Keratinocyte (primary cell): ENCODE results near the gene THNSL1. TPM values are rescaled to one million over a fixed set of nuclear protein-coding genes. Genes with fewer than 3 reads are reported as not detected.

Experiments
- DNase-seq: peaks from one replicate; pipeline ENCODE4 v3.0.0-alpha.2; 2011; ENCODE audit warnings: low read depth, missing footprints, low spot score
- FAIRE-seq: peaks from 2 replicates; lab custom pipeline; 2011; peaks lifted over from hg19 to GRCh38; lab: Jason Lieb, UNC
- H2AFZ ChIP-seq: 2 replicates; pipeline ENCODE4 v1.6.0; 2012; ENCODE audit warnings: low read length, control low read depth, inconsistent platforms; ENCODE audit not compliant: control insufficient read depth
- H3K27ac ChIP-seq: 2 replicates; pipeline ENCODE4 v1.5.1; 2011; ENCODE audit warnings: low read length; ENCODE audit not compliant: control insufficient read depth, insufficient read depth
- H3K27me3 ChIP-seq: 3 replicates; pipeline ENCODE4 v1.6.0; 2011; ENCODE audit warnings: low read length; ENCODE audit not compliant: control insufficient read depth, insufficient read depth; ENCODE audit errors: extremely low read depth
- H3K36me3 ChIP-seq, 2 experiments: 2 replicates in 1 of 2; 3 replicates in 1 of 2; pipeline ENCODE4 v1.5.1; 2011; ENCODE audit warnings: low read length in 2 of 2, mild to moderate bottlenecking in 1 of 2; ENCODE audit not compliant: control insufficient read depth in 2 of 2, insufficient read depth in 2 of 2; ENCODE audit errors: extremely low read depth in 1 of 2
- H3K4me1 ChIP-seq: 3 replicates; pipeline ENCODE4 v1.5.1; 2011; ENCODE audit warnings: low read length; ENCODE audit not compliant: control insufficient read depth, insufficient read depth; ENCODE audit errors: extremely low read depth
- H3K4me2 ChIP-seq: 3 replicates; pipeline ENCODE4 v1.6.0; 2011; ENCODE audit warnings: low read depth, low read length; ENCODE audit not compliant: control insufficient read depth, insufficient read depth; ENCODE audit errors: extremely low read depth
- H3K4me3 ChIP-seq, 3 experiments: fragments of 200-600 bp in 1 of 3; sonication (generic) in 1 of 3; 2 replicates in 2 of 3; 3 replicates in 1 of 3; pipeline ENCODE4 v1.5.1; 2011 to 2016; ENCODE audit warnings: low read length in 3 of 3, mild to moderate bottlenecking in 3 of 3, control low read depth in 2 of 3, inconsistent platforms in 1 of 3, low read depth in 1 of 3, mixed read lengths in 1 of 3, mixed run types in 1 of 3, moderate library complexity in 1 of 3; ENCODE audit not compliant: control insufficient read depth in 2 of 3, insufficient read depth in 2 of 3; ENCODE audit errors: extremely low read depth in 1 of 3
- H3K79me2 ChIP-seq: 2 replicates; pipeline ENCODE4 v1.6.0; 2012; ENCODE audit warnings: low read length; ENCODE audit not compliant: control insufficient read depth, insufficient read depth
- H3K9ac ChIP-seq: 3 replicates; pipeline ENCODE4 v1.6.0; 2011; ENCODE audit warnings: low read length; ENCODE audit not compliant: control insufficient read depth, insufficient read depth; ENCODE audit errors: extremely low read depth
- H3K9me1 ChIP-seq: 3 replicates; pipeline ENCODE4 v1.6.0; 2011; ENCODE audit warnings: low read length; ENCODE audit not compliant: control insufficient read depth, insufficient read depth; ENCODE audit errors: extremely low read depth
- H3K9me3 ChIP-seq: 2 replicates; pipeline ENCODE4 v1.5.1; 2012; ENCODE audit warnings: low read depth, low read length; ENCODE audit not compliant: control insufficient read depth
- H4K20me1 ChIP-seq: 3 replicates; pipeline ENCODE4 v1.6.0; 2011; ENCODE audit warnings: low read length; ENCODE audit not compliant: control insufficient read depth, insufficient read depth; ENCODE audit errors: extremely low read depth
- EZH2 ChIP-seq: IDR thresholded peaks from one replicate; pipeline ENCODE4 v1.6.1; 2012; ENCODE audit warnings: inconsistent platforms, mild to moderate bottlenecking, low read length, moderate library complexity
- dilution Hi-C: fragments of 300-500 bp; cut with MboI; formaldehyde crosslinking; loops from one replicate; pipeline ENCODE4 v1.7.0; 2020; ENCODE audit warnings: low sequenced_read_pairs; ENCODE audit not compliant: extremely low pct_ligation_motif_present
- polyA plus RNA-seq, 5 experiments: library from polyadenylated mRNA; depleted of rRNA in 3 of 5; stranded (reverse) in 3 of 5; stranded (forward) in 1 of 5; unstranded in 1 of 5; fragments of >200 nt; gene quantifications; 1 replicate in 1 of 5; 2 replicates in 3 of 5; 3 replicates in 1 of 5; pipeline versions ENCODE4 v1.2.1 to v1.2.3, GENCODE V29; 2011 to 2012; ENCODE audit warnings: missing spikeins in 2 of 5, low read depth in 1 of 5, low replicate concordance in 1 of 5
- TF ChIP-seq, protein P1 (sequence below), 3 experiments: IDR thresholded peaks in 1 of 3; conservative IDR thresholded peaks in 1 of 3; optimal IDR thresholded peaks in 1 of 3; 2 replicates in 2 of 3; 3 replicates in 1 of 3; pipeline versions ENCODE3 to v1.5.1; 2011; ENCODE audit warnings: low read length in 3 of 3, mild to moderate bottlenecking in 3 of 3, moderate library complexity in 2 of 3, control low read depth in 1 of 3, inconsistent platforms in 1 of 3; ENCODE audit not compliant: insufficient read depth in 2 of 3; ENCODE audit errors: extremely low read depth in 1 of 3

Gene THNSL1
- polyA plus RNA-seq, 1 donor (not counting 4 experiments of a cell fraction or from before 2014, with no cell fraction given), result 4.1 TPM

DNA sequence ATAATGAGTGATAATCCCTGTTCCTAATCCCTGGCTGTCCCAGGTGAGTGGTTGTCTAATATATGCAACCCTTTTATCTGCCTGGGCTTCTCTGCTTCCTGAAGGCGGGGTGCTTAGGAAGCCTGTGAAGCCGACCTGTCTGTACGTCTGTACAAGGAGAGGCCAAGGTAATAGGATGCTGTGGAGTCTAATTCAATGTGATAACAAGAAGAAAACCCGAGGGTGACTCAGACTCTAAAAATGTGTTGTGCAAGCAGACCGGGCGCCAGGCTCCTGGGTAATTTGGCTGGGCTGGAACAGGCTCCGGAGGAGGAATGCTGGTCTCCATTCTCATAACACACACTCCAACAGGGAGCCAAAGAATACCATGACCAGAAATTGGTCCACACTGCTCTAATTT lies 43.6 kb downstream of the THNSL1 start:
- Histone ChIP-seq H3K9me1 (no peaks in the 10 kb centered on the region), H2AFZ (peak overlapping the region; percentile 58), H3K4me2 (peak overlapping the region; percentile 57), H3K9ac (peak overlapping the region; percentile 35), H3K9me3 (no peaks in the 10 kb centered on the region), H3K4me3 (peak overlapping the region in 1 of 3 experiments; percentile 13), H3K36me3 (no peaks in the 10 kb centered on the region), H3K27ac (peak overlapping the region; percentile 99), H3K27me3 (no peaks in the 10 kb centered on the region), H3K4me1 (peaks cover 29% of the 10 kb centered on the region), H4K20me1 (no peaks in the 10 kb centered on the region), H3K79me2 (no peaks in the 10 kb centered on the region)
- dilution Hi-C loops, result no loop called here
- FAIRE-seq (peak; percentile 92), DNase-seq (peak; percentile 96)
- no peak for TF ChIP-seq EZH2
- TF ChIP-seq, protein P1, sequence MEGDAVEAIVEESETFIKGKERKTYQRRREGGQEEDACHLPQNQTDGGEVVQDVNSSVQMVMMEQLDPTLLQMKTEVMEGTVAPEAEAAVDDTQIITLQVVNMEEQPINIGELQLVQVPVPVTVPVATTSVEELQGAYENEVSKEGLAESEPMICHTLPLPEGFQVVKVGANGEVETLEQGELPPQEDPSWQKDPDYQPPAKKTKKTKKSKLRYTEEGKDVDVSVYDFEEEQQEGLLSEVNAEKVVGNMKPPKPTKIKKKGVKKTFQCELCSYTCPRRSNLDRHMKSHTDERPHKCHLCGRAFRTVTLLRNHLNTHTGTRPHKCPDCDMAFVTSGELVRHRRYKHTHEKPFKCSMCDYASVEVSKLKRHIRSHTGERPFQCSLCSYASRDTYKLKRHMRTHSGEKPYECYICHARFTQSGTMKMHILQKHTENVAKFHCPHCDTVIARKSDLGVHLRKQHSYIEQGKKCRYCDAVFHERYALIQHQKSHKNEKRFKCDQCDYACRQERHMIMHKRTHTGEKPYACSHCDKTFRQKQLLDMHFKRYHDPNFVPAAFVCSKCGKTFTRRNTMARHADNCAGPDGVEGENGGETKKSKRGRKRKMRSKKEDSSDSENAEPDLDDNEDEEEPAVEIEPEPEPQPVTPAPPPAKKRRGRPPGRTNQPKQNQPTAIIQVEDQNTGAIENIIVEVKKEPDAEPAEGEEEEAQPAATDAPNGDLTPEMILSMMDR (optimal IDR thresholded peaks at IDR 0.05 in 1 of 3, IDR thresholded peaks at IDR 0.05 in 1 of 3, conservative IDR thresholded peaks at IDR 0.05 in 1 of 3; ENCODE audit: extremely low read depth in 1 of 3, insufficient read depth in 2 of 3, low read length in 3 of 3), result no peak

DNA sequence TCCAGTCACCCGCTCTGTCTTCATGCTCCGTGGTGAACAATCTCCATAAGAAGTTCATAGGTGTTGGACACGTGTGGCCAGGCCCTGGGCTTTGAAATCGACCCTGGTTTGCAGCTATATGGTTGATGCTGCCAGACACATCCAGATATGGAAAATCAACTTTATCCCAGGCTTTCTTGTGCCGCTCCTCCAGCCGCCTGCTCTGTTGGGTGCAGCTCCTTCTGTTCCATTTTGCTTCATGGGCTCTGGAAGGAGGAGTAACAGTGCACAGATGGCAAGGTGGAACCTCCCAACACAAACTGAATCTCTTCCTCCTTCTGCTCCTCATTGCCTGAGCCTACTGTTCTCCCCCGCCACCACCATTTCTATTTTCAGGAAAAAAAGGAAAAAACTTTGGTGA lies 44.7 kb downstream of the THNSL1 start:
- FAIRE-seq (no peak), DNase-seq (no peak)
- Histone ChIP-seq H3K27ac (peak overlapping the region; percentile 99), H3K4me2 (no peak overlapping the region), H3K4me1 (peaks cover 29% of the 10 kb centered on the region), H3K36me3 (no peaks in the 10 kb centered on the region), H4K20me1 (no peaks in the 10 kb centered on the region), H3K9me3 (no peaks in the 10 kb centered on the region), H2AFZ (no peak overlapping the region), H3K79me2 (no peaks in the 10 kb centered on the region), H3K4me3 (no peak overlapping the region), H3K27me3 (no peaks in the 10 kb centered on the region), H3K9ac (no peak overlapping the region), H3K9me1 (no peaks in the 10 kb centered on the region)
- no peak for TF ChIP-seq EZH2
- TF ChIP-seq, protein P1 (optimal IDR thresholded peaks at IDR 0.05 in 1 of 3, IDR thresholded peaks at IDR 0.05 in 1 of 3, conservative IDR thresholded peaks at IDR 0.05 in 1 of 3; ENCODE audit: extremely low read depth in 1 of 3, insufficient read depth in 2 of 3, low read length in 3 of 3), result no peak
- dilution Hi-C loops, result no loop called here
